Umbilical cord (tissue), 2 donors: Measurements from ENCODE around the gene ACP5. TPM values are rescaled to one million over a fixed set of nuclear protein-coding genes. Genes with fewer than 3 reads are reported as not detected.
"Not testable (repeated sequence)": the region's sequence is repeated elsewhere in the genome, so short reads cannot be mapped to it uniquely, and the experiment has no call there.

Source experiments
- DNase-seq: peaks from one replicate; pipeline ENCODE4 v3.0.0-alpha.2; 2015; ENCODE audit warnings: low spot score
- total RNA-seq: library from RNA; depleted of rRNA; stranded (reverse); fragments of >200 nt; gene quantifications from one replicate; pipeline ENCODE4 v1.2.3, GENCODE V29; 2014; ENCODE audit warnings: low replicate concordance; ENCODE audit not compliant: insufficient read depth

ACP5 gene
- 2.6 TPM for total RNA-seq

GRCh38 chr19:11577451-11578257 is at the start of gene ACP5:
Gene ACP5 (minus strand): TSS chr19:11577645. CDS start chr19:11577317, 328 bp downstream.
- no peak for DNase-seq

- peak; percentile 10 for DNase-seq
These were observed 48.8 kb upstream of the ACP5 start for GRCh38 chr19:11626252-11626651.

DNA sequence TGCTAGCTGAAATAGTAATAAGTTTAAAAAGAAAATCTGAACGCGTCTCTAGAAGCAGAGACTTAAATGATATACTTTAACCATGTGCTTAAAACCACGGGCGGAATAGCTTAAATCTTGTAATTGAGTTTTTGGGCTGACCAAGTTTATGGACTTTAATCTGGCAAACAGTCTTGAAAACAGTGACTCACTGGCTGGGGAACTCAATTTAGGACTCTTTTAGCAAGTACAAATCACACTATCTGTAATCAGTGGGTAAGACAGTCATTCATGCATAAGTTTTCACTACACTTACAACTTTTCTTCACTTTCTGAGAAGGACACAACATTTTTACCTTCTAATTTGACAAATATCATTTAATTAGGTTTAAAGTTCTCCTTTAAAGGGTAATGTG is 46.6 kb upstream of the ACP5 start:
- peak; percentile 8 for DNase-seq

DNA sequence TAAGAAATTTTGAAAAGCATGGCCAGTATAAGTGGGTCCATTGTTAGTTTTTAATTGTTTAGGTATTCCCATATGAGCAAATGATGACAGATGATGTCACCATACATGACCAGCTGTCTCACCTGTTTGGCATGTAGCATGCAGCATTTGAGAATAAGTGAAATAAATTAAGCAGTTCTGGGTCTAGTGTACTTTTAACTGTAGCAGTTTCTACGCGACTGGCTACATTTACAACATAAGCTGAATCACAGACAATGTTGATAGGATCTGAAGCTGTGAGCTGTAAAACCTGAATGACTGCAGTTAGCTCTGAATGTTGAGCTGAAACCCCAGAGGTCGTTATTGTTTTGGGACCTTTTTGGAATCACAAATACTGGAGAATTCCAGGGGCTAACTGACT is 45.0 kb upstream of the ACP5 start:
- DNase-seq, result not testable (repeated sequence)

- DNase-seq, result no peak
These were observed 43.1 kb upstream of the ACP5 start for GRCh38 chr19:11620553-11620952.

- no peak for DNase-seq
These were observed 40.0 kb upstream of the ACP5 start for GRCh38 chr19:11617180-11618062.

- no peak for DNase-seq
These were observed 35.5 kb upstream of the ACP5 start for GRCh38 chr19:11612816-11613511.

DNA sequence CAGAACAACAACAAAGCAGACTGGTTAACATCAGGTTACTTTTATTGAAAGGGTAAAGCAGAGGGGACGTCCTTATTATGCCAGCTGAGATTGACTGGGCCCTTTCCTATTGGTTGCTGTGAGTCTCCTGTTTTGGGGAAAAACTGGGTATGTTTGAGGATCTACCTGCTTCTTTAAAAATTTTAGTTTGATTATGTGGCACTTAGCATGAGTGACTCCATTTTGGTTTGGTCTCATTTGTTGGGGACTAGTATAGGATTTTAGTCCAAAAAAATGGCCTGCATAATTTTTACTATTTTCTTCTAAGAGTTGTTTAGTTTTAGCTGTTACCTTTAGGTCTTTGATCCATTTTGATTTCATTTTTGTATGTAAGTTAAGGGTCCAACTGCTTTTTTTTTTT is 34.3 kb upstream of the ACP5 start:
- DNase-seq, result no peak

- no peak for DNase-seq
These were observed 29.0 kb upstream of the ACP5 start for GRCh38 chr19:11606484-11606883.

- DNase-seq, result not testable (repeated sequence)
These were observed 22.3 kb upstream of the ACP5 start for GRCh38 chr19:11599704-11600103.

DNA sequence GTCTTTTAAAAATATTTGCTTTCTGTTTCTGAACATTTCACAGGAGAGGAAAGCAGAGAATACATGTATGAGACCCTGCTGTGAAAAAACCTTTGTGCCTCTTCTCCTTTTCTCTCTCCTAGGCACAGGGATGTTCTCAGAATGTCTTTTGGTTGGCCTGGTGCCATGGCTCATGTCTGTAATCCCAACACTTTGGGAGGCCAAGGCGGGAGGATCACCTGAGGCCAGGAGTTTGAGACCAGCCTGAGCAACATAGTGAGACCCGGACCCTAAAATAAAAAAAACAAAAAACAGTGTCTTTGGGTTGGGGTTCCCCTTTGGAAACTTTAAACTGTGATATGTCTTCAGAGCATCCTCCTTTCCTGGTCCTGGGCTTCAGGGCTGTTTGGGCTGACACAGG is 21.3 kb upstream of the ACP5 start:
- DNase-seq, result no peak

DNA sequence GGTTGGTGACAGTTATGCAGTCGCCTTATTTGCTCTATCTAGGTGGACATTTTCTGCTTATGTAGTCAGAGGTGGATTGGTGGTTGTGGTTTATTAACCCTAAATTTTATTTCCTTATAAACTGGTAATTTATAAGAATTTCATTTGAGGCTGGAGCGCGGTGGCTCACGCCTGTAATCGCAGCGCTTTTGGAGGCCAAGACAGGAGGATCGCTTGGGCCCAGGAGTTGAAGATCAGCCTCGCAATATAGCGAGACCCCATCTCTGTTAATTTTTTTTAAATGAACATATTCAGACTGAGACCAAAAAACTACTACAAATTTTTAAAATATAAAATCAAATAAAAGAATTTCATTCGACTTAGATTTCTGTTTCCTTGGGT is 20.6 kb upstream of the ACP5 start:
- DNase-seq, result no peak

DNA sequence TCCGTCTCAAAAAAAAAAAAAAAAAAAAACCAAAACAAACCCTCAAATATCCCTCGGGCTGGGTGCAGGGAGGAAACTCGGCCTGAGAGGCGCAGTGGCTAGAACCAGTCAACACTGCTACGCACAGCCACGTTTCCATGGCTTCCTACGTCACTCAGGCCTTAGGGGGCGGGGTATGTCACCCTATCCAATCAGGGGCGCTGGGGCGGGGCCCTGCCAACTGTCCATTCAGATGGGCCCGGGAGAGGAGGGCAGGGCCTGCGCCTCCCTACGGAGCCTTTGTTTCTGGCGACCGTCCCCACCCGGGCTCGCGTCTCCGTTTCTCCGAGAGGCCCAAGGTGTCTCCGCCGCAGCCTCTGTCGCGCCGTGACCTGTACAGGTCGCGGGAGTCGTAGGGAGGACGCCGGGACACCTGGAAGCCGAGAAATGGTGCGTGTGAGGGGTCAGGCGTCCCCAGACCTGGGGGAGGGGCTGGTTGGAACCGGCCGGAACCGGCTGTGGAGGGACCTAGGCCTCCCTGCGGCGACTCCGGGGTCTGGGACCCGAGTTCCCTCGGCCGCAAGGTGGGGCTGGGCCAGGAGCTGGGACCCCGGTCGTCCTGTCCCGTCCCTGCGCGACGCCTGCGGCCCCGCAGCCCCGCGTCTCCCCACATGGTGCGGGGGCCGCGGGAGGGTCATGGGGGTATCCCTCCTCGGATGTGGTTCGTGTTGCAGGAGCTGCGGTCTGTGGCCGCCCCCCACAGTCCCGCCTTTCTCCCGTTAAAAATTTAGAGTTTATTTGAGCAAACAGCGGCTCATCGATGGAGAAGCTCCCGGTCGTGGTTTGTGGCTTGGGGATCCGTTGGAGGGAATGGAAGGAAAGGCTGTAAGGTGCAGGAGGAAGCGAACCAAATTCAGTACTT is 20.0 kb upstream of the ACP5 start, which contains the start of gene ZNF627:
Gene ZNF627 (plus strand): TSS at position 282 of the 901 bp plus-strand sequence. CDS start 145 bp downstream, at position 427.
- peak; percentile 99 for DNase-seq

DNA sequence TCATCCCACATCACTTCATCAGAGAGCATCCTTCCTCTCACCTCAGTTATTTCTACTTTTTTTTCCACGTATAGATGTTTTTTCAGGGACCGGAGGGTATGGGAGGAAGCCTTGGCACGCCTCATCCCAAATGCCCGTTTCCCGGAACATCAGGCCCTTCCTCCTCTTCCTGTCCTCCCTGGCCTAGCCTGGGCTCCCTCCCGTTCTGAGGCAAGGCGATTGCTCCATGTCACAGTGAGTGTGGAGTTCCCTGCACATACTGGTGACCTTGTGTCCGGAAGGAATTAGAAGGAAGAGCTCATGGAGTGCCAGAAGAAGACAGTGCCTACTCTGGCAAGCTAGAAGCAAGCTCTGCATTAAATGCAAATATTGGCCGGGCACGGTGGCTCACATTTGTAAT is 18.7 kb upstream of the ACP5 start:
- DNase-seq, result no peak

- no peak for DNase-seq
These were observed 16.6 kb upstream of the ACP5 start for GRCh38 chr19:11594084-11594483.

GRCh38 chr19:11587975-11588631 is 10.7 kb upstream of the ACP5 start:
- no peak for DNase-seq

DNA sequence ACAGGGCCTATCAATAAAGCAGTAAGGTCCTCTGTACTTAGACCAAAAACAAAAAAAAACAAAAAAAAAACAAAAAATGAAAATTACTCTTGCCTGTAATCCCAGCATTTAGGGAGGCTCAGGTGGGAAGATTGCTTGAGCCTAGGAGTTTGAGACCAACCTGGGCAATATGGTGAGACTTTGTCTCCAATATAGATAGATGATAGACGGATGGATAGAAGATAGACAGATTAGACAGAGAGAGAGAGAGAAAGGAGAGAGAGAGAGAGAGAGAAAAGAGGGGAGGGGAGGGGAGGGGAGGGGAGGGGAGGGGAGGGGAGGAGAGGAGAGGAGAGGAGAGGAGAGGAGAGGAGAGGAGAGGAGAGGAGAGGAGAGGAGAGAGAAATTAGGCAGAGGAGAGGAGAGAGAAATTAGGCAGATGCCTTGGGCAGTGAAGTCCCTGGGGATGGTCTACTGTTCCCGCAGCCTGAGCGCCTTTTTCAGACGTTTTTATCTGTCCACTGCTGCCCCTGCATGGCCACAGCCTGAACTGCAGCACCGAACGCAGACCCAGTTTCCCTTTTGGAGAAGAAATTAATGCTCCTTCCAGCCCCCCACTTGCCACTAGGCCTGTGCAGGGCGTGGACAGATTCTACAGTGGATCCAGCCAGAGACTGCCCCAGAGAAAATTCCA is 10.0 kb upstream of the ACP5 start:
- peak; percentile 67 for DNase-seq

DNA sequence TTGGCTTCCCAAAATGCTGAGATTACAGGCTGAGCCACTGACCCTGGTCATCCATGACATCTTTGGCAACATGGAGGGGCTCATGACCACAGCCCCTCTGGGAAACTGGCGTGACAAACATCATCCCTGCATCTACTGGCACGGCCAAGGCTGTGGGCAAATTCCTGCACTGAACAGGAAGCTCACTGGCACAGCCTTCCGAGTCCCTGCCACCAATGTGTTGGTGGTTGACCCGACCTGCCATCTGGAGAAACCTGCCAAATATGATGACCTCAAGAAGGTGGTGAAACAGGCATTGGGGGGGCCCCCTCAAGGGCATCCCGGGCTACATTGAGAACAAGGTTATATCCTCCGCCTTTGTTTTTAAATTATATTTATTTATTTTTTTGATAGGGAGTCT is 8.9 kb upstream of the ACP5 start:
- DNase-seq, result no peak

- no peak for DNase-seq
These were observed 4.3 kb upstream of the ACP5 start for GRCh38 chr19:11581740-11582139.

DNA sequence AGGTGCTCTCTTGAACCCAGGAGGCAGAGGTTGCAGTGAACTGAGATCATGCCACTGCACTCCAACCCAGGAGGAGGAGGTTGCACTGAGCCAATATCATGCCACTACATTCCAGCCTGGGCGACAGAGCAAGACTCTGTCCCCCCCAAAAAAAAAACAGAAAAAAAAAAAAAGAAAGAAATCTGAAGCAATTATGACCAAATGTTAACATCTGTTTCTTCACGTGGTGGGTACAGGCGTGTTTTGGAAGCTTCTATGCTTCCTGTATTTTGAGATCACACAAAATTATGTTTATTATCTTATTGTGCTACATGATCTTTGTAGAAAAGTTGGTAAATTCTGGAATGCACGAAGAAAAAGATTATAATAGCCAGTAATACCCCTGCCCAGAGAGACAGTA is 2.7 kb upstream of the ACP5 start:
- no peak for DNase-seq
